ENCODE data around the gene SMS. TPM values are rescaled to one million over a fixed set of nuclear protein-coding genes. Genes with fewer than 3 reads are reported as not detected.

SMS gene
- total and polyA plus RNA-seq, 2 donors (not counting 1 experiment from before 2014, with no cell fraction given), result 7.0 to 30.5 TPM

- Histone ChIP-seq H3K4me1 (ENCODE audit: control insufficient read depth in 2 of 2, insufficient read depth in 2 of 2, low read length in 2 of 2) (no peaks in the 10 kb centered on the region), H3K27ac (ENCODE audit: low read length in 2 of 2) (no peak overlapping the region), H3K4me2 (replicated peaks; ENCODE audit: low read depth, low read length, poor library complexity, severe bottlenecking) (no peak overlapping the region), H3K9ac (ENCODE audit: low read length) (no peak overlapping the region), H2AFZ (ENCODE audit: insufficient read depth, low read depth, low read length, poor library complexity, severe bottlenecking) (no peak overlapping the region), H3K9me3 (ENCODE audit: control extremely low read depth in 1 of 3, control insufficient read depth in 2 of 3, insufficient read depth in 1 of 3, low read length in 2 of 3) (no peaks in the 10 kb centered on the region), H3K27me3 (replicated peaks in 1 of 4; ENCODE audit: control extremely low read depth in 1 of 4, control insufficient read depth in 3 of 4, insufficient read depth in 4 of 4, low read length in 3 of 4) (no peaks in the 10 kb centered on the region), H4K20me1 (ENCODE audit: control insufficient read depth, insufficient read depth, low read length, poor library complexity, severe bottlenecking) (no peaks in the 10 kb centered on the region), H3K36me3 (replicated peaks in 1 of 2; ENCODE audit: control extremely low read depth in 1 of 2, control insufficient read depth in 1 of 2, extremely low read depth in 1 of 2, insufficient read depth in 2 of 2, low read length in 1 of 2) (no peaks in the 10 kb centered on the region), H3K4me3 (ENCODE audit: control extremely low read depth in 1 of 5, extremely low read depth in 1 of 5, insufficient read depth in 1 of 5, low read depth in 2 of 5, low read length in 4 of 5) (no peak overlapping the region), H3K79me2 (ENCODE audit: control insufficient read depth, insufficient read depth, low read length) (no peaks in the 10 kb centered on the region)
- H3K9me3 Mint-ChIP-seq (ENCODE audit: insufficient read depth), result no peaks in the 10 kb centered on the region
- DNase-seq (no peak), ATAC-seq (ENCODE audit: low read depth) (no peak)
- intact Hi-C loops (cut with micrococcal nuclease), result no loop called here
- CTCF ChIA-PET, result no interaction called here
- no peak for TF ChIP-seq CTCF (IDR thresholded peaks at IDR 0.05)
- no peak for TF ChIP-seq EZH2 (IDR thresholded peaks at IDR 0.05; ENCODE audit: borderline replicate concordance, insufficient read depth, low read depth, low read length, poor library complexity, severe bottlenecking)
- no peak overlapping the region for H3K27ac Mint-ChIP-seq
- H3K27me3 Mint-ChIP-seq, result no peaks in the 10 kb centered on the region
- peaks cover 2% of the 10 kb centered on the region for H3K4me1 Mint-ChIP-seq
- no CpG with 5 or more reads among the region's 6 CpGs for WGBS (ENCODE audit: insufficient coverage)
- POLR2A ChIA-PET, result no interaction called here
- H3K4me3 Mint-ChIP-seq, result no peak overlapping the region
These were observed 13.8 kb upstream of the SMS start for GRCh38 chrX:21926527-21927278.

GRCh38 chrX:21929209-21929608 is 11.3 kb upstream of the SMS start:
- Histone ChIP-seq H3K79me2 (ENCODE audit: control insufficient read depth, insufficient read depth, low read length) (no peaks in the 10 kb centered on the region), H3K9me3 (ENCODE audit: control extremely low read depth in 1 of 3, control insufficient read depth in 2 of 3, insufficient read depth in 1 of 3, low read length in 2 of 3) (no peaks in the 10 kb centered on the region), H3K27me3 (replicated peaks in 1 of 4; ENCODE audit: control extremely low read depth in 1 of 4, control insufficient read depth in 3 of 4, insufficient read depth in 4 of 4, low read length in 3 of 4) (no peaks in the 10 kb centered on the region), H3K9ac (ENCODE audit: low read length) (no peak overlapping the region), H2AFZ (ENCODE audit: insufficient read depth, low read depth, low read length, poor library complexity, severe bottlenecking) (no peak overlapping the region), H3K4me2 (replicated peaks; ENCODE audit: low read depth, low read length, poor library complexity, severe bottlenecking) (no peak overlapping the region), H3K27ac (ENCODE audit: low read length in 2 of 2) (no peak overlapping the region), H3K4me1 (ENCODE audit: control insufficient read depth in 2 of 2, insufficient read depth in 2 of 2, low read length in 2 of 2) (no peaks in the 10 kb centered on the region), H4K20me1 (ENCODE audit: control insufficient read depth, insufficient read depth, low read length, poor library complexity, severe bottlenecking) (no peaks in the 10 kb centered on the region), H3K36me3 (replicated peaks in 1 of 2; ENCODE audit: control extremely low read depth in 1 of 2, control insufficient read depth in 1 of 2, extremely low read depth in 1 of 2, insufficient read depth in 2 of 2, low read length in 1 of 2) (no peaks in the 10 kb centered on the region), H3K4me3 (ENCODE audit: control extremely low read depth in 1 of 5, extremely low read depth in 1 of 5, insufficient read depth in 1 of 5, low read depth in 2 of 5, low read length in 4 of 5) (no peak overlapping the region)
- Mint-ChIP-seq H3K4me1 (peaks cover 2% of the 10 kb centered on the region), H3K27ac (no peak overlapping the region), H3K9me3 (ENCODE audit: insufficient read depth) (no peaks in the 10 kb centered on the region), H3K27me3 (no peaks in the 10 kb centered on the region), H3K4me3 (no peak overlapping the region)
- ATAC-seq (ENCODE audit: low read depth), result no peak
- no CpG with 5 or more reads among the region's 4 CpGs for WGBS (ENCODE audit: insufficient coverage)
- no peak for DNase-seq
- no peak for TF ChIP-seq EZH2 (IDR thresholded peaks at IDR 0.05; ENCODE audit: borderline replicate concordance, insufficient read depth, low read depth, low read length, poor library complexity, severe bottlenecking)
- TF ChIP-seq CTCF (IDR thresholded peaks at IDR 0.05), result no peak
- CTCF ChIA-PET, result no interaction called here
- intact Hi-C loops (cut with micrococcal nuclease), result no loop called here
- POLR2A ChIA-PET, result no interaction called here

Measured in B cell (primary cell).